Measurements from ENCODE around the gene SH3GL2.

DNA sequence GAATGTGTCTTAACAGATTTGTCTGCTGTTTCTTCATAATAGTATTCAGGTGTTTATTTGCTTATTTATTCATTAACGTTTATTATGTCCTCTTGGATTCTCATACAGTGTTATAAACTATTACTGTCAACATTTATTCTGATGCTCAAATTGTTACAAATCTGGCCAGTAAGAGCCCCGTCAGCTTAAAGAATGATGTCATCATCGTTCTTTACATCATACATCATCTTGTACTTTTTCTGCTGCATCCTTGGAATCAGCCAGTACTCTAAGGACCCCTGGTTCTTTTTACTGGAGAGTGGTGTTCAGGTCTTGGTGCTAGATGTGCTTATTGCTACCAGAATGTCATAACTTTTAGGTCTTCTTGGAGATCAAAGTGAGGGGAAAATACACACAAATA lies 86.6 kb downstream of the SH3GL2 start:
- TF ChIP-seq, protein P1, sequence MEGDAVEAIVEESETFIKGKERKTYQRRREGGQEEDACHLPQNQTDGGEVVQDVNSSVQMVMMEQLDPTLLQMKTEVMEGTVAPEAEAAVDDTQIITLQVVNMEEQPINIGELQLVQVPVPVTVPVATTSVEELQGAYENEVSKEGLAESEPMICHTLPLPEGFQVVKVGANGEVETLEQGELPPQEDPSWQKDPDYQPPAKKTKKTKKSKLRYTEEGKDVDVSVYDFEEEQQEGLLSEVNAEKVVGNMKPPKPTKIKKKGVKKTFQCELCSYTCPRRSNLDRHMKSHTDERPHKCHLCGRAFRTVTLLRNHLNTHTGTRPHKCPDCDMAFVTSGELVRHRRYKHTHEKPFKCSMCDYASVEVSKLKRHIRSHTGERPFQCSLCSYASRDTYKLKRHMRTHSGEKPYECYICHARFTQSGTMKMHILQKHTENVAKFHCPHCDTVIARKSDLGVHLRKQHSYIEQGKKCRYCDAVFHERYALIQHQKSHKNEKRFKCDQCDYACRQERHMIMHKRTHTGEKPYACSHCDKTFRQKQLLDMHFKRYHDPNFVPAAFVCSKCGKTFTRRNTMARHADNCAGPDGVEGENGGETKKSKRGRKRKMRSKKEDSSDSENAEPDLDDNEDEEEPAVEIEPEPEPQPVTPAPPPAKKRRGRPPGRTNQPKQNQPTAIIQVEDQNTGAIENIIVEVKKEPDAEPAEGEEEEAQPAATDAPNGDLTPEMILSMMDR (IDR thresholded peaks at IDR 0.05), result no peak
- TF ChIP-seq POLR2A (IDR thresholded peaks at IDR 0.05), result no peak

Measured in thyroid gland (tissue), 4 donors.